Activated CD8-positive, alpha-beta memory T cell treated with anti-CD3 and anti-CD28 coated beads, Interleukin-2, amount 50 U/mL, for 48 hours (primary cell): ENCODE measurements around the gene TOMM20.
A peak's percentile ranks its signal among the peaks of the same experiment; 100 is the strongest.
"Not testable (repeated sequence)": the region's sequence is repeated elsewhere in the genome, so short reads cannot be mapped to it uniquely, and the experiment has no call there.

Source experiments
- DNase-seq: peaks from one replicate; pipeline ENCODE4 v3.0.0-alpha.2; 2020

TOMM20 gene

GRCh38 chr1:235077571-235078479, 50.8 kb downstream of the TOMM20 start:
- DNase-seq = peak; percentile 79

- no peak for DNase-seq
These were observed 51.5 kb downstream of the TOMM20 start for GRCh38 chr1:235077163-235077540.

- DNase-seq = no peak
These were observed 52.0 kb downstream of the TOMM20 start for GRCh38 chr1:235076504-235077162.

GRCh38 chr1:235075777-235076308, 52.8 kb downstream of the TOMM20 start:
- DNase-seq = peak; percentile 72

GRCh38 chr1:235075048-235075776, 53.4 kb downstream of the TOMM20 start:
- peak; percentile 89 for DNase-seq

- peak; percentile 80 for DNase-seq
These were observed 54.1 kb downstream of the TOMM20 start for GRCh38 chr1:235074523-235075047.

GRCh38 chr1:235073968-235074522, 54.6 kb downstream of the TOMM20 start:
- no peak for DNase-seq

- DNase-seq = no peak
These were observed 55.2 kb downstream of the TOMM20 start for GRCh38 chr1:235073331-235073967.

GRCh38 chr1:235072577-235072976, 56.1 kb downstream of the TOMM20 start:
- not testable (repeated sequence) for DNase-seq

- no peak for DNase-seq
These were observed 56.5 kb downstream of the TOMM20 start for GRCh38 chr1:235072096-235072495.

- DNase-seq = no peak
These were observed 57.8 kb downstream of the TOMM20 start for GRCh38 chr1:235070819-235071218.

GRCh38 chr1:235069577-235070563, 58.8 kb downstream of the TOMM20 start:
- no peak for DNase-seq

GRCh38 chr1:235069176-235069575, 59.5 kb downstream of the TOMM20 start:
- DNase-seq = no peak

- no peak for DNase-seq
These were observed 60.2 kb downstream of the TOMM20 start for GRCh38 chr1:235068158-235069121.

GRCh38 chr1:235067396-235068157, 61.1 kb downstream of the TOMM20 start:
- no peak for DNase-seq

GRCh38 chr1:235063068-235063765, 65.4 kb downstream of the TOMM20 start:
- peak; percentile 52 for DNase-seq

- no peak for DNase-seq
These were observed 67.8 kb downstream of the TOMM20 start for GRCh38 chr1:235060607-235061470.
